Skeletal muscle tissue (tissue), 4 donors: ENCODE data around the gene CHRND. TPM values are rescaled to one million over a fixed set of nuclear protein-coding genes. Genes with fewer than 3 reads are reported as not detected.

Experiments
- H3K27ac ChIP-seq: one replicate; pipeline ENCODE4 v1.7.0; 2013; ENCODE audit warnings: mild to moderate bottlenecking, low read depth, low read length, inconsistent platforms
- H3K27me3 ChIP-seq, 3 donors: one replicate each; pipeline ENCODE4 v1.7.0; 2013; ENCODE audit warnings: low read length in 3 of 3; ENCODE audit not compliant: control insufficient read depth in 3 of 3, insufficient read depth in 3 of 3
- H3K36me3 ChIP-seq, 3 donors: one replicate each; pipeline ENCODE4 v1.7.0; 2013; ENCODE audit warnings: low read length in 3 of 3; ENCODE audit not compliant: control insufficient read depth in 3 of 3, insufficient read depth in 3 of 3
- H3K4me1 ChIP-seq, 3 donors: one replicate each; pipeline ENCODE4 v1.7.0; 2013; ENCODE audit warnings: low read length in 3 of 3, mild to moderate bottlenecking in 3 of 3; ENCODE audit not compliant: control insufficient read depth in 3 of 3, insufficient read depth in 3 of 3
- H3K4me3 ChIP-seq, 3 donors: one replicate each; pipeline ENCODE4 v1.7.0; 2013; ENCODE audit warnings: low read length in 3 of 3
- H3K9ac ChIP-seq, 3 donors: one replicate each; pipeline ENCODE4 v1.7.0; 2013; ENCODE audit warnings: low read length in 3 of 3, mild to moderate bottlenecking in 3 of 3, moderate library complexity in 2 of 3, low read depth in 1 of 3
- H3K9me3 ChIP-seq, 3 donors: one replicate each; pipeline ENCODE4 v1.7.0; 2013; ENCODE audit warnings: low read length in 3 of 3; ENCODE audit not compliant: control insufficient read depth in 3 of 3
- total RNA-seq: library from RNA; depleted of rRNA; stranded (reverse); fragments of >200 nt; gene quantifications from one replicate; pipeline ENCODE4 v1.2.3, GENCODE V29; 2014
- donor health status: Osteomylitis.

The CHRND gene
- total RNA-seq, 1 donor from 2014 or later, result 32.9 TPM

DNA sequence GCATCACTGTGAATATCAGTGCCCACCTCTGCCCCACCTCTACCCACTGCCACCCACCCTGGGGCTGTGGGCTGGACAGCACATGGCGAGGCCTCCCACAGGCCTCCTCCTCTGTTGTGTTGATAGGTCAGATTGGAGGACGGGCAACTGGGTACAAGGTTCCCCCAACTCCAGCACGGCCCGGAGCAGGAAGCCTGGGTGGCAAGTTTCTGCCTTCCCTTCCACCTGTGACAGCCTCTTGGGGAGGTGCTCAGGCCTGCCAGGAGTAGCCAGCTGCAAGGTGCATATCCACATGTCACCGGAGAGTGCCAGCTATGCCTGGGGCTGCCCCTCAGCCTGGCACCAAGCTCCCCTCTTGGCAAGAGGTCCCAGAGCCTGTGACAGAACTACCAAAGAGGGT lies 31.4 kb upstream of the CHRND start:
- H3K27ac ChIP-seq, result no peak overlapping the region
- H3K27me3 ChIP-seq, result peaks cover 0 to 3% (median 3%) of the 10 kb centered on the region in 3 donors
- no peak overlapping the region for H3K9ac ChIP-seq
- no peak overlapping the region for H3K4me3 ChIP-seq
- no peaks in the 10 kb centered on the region for H3K4me1 ChIP-seq
- no peaks in the 10 kb centered on the region for H3K36me3 ChIP-seq
- H3K9me3 ChIP-seq, result no peaks in the 10 kb centered on the region

DNA sequence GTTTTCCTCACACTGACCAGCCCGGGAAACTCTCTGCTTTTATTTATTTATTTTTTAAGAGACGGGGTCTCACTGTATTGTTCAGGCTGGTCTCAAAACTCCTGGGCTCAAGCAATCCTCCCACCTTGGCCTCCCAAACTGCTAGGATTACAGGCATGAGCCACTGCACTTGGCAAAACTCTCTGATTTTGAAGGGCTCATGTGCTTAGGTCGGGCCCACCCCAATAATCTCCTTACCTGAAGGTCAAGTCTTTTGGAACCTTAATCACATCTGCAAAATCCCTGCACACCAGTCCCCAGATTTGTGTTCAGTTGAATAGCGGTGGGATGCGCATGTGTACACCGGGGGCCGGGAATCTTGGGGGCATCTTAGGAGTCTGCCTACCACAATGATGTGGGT lies 30.7 kb upstream of the CHRND start:
- H3K27me3 ChIP-seq, result peaks cover 0 to 5% (median 0%) of the 10 kb centered on the region in 3 donors
- no peaks in the 10 kb centered on the region for H3K9me3 ChIP-seq
- H3K4me3 ChIP-seq, result no peak overlapping the region
- H3K36me3 ChIP-seq, result no peaks in the 10 kb centered on the region
- no peak overlapping the region for H3K27ac ChIP-seq
- no peaks in the 10 kb centered on the region for H3K4me1 ChIP-seq
- H3K9ac ChIP-seq, result no peak overlapping the region

- Histone ChIP-seq H3K4me3 (no peak overlapping the region), H3K4me1 (peaks cover 0 to 3% (median 3%) of the 10 kb centered on the region in 3 donors), H3K27me3 (peaks cover 0 to 5% (median 0%) of the 10 kb centered on the region in 3 donors), H3K27ac (no peak overlapping the region), H3K9ac (no peak overlapping the region), H3K9me3 (no peaks in the 10 kb centered on the region), H3K36me3 (no peaks in the 10 kb centered on the region)
These were observed 29.3 kb upstream of the CHRND start for GRCh38 chr2:232496501-232497270.

DNA sequence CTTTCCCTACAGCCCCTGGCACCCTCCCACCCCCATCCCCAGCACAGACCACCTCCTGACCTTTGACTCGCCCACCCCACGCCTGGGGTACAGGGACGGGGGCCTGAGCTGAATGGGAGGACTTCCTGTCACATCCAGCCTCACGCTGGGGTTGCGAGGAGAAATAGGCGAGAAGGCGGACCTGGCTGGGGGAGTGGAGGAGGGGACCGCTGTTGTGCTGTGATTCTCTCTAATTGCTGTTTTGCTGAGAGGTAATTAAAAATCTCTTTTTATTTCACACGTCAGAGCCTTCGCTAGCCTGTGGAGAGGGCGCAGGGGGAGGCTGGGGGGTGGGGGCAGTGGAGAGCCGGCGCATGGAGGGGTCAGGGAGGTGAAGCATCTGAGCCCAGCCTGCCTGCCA lies 28.6 kb upstream of the CHRND start:
- no peak overlapping the region for H3K9ac ChIP-seq
- no peak overlapping the region for H3K4me3 ChIP-seq
- no peaks in the 10 kb centered on the region for H3K9me3 ChIP-seq
- H3K27me3 ChIP-seq, result peaks cover 0 to 5% (median 0%) of the 10 kb centered on the region in 3 donors
- H3K4me1 ChIP-seq, result peaks cover 0 to 7% (median 6%) of the 10 kb centered on the region in 3 donors
- no peak overlapping the region for H3K27ac ChIP-seq
- no peaks in the 10 kb centered on the region for H3K36me3 ChIP-seq

- no peak overlapping the region for H3K27ac ChIP-seq
- no peaks in the 10 kb centered on the region for H3K9me3 ChIP-seq
- H3K4me1 ChIP-seq, result peaks cover 3 to 10% (median 8%) of the 10 kb centered on the region in 3 donors
- no peaks in the 10 kb centered on the region for H3K36me3 ChIP-seq
- peaks cover 0 to 5% (median 0%) of the 10 kb centered on the region in 3 donors for H3K27me3 ChIP-seq
- H3K9ac ChIP-seq, result no peak overlapping the region
- H3K4me3 ChIP-seq, result no peak overlapping the region
These were observed 27.5 kb upstream of the CHRND start for GRCh38 chr2:232498452-232498851.

DNA sequence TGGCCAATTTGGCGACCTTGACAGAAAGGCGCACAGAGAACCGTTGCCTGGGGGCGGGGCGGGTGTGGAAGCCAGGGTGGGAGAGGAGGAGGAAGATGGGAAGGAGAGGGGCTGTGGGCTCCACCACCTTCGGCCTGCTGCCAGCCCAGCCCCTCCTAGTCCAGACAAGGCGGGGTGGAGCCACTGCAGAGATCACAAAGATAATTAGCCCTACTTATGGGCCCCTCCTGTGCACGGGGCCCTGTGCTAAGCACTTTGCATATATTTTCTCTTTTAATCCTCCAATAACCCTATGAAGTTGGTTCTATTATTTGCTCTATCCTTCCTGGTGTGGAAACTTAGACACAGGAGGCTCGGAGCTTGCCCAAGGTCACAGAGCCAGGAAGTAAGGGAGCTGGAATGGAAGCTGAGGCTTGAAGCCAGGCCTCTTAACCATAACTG lies 24.6 kb upstream of the CHRND start:
- Histone ChIP-seq H3K27me3 (peaks cover 0 to 14% (median 8%) of the 10 kb centered on the region in 3 donors), H3K36me3 (no peaks in the 10 kb centered on the region), H3K27ac (no peak overlapping the region), H3K4me3 (no peak overlapping the region), H3K4me1 (peaks cover 5 to 10% (median 9%) of the 10 kb centered on the region in 3 donors), H3K9ac (no peak overlapping the region), H3K9me3 (no peaks in the 10 kb centered on the region)

DNA sequence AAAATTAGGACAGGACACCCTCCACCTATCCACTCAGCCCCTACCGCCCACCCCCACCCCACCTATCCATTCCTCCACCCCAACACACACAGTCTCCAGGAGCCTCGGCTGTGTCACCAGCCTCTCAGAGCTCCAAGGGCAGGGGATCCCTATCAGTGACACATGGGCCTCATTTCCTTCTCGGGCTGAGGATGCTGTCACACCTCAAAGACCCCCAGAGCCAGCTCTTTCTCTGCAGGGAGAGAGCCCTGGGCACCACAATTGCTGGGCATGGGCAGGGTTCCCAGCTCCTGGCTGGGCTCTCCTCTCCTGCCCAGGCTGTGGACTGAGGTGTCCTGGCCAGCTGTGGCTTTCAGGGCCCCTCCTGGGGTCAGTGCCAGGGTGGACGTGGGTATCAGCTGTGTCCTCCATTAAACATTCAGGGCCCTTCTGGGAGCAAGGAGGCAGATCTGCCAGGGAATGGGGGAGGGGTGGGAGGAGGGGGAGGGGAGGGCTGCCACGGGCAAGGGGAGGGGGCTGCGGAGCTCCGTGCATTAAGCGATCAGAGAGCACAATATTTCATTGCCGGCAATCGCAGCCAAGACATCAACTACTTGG lies 24.1 kb upstream of the CHRND start:
- peaks cover 0 to 18% (median 8%) of the 10 kb centered on the region in 3 donors for H3K27me3 ChIP-seq
- peaks cover 5 to 10% (median 9%) of the 10 kb centered on the region in 3 donors for H3K4me1 ChIP-seq
- H3K4me3 ChIP-seq, result no peak overlapping the region
- no peak overlapping the region for H3K9ac ChIP-seq
- no peak overlapping the region for H3K27ac ChIP-seq
- H3K36me3 ChIP-seq, result no peaks in the 10 kb centered on the region
- no peaks in the 10 kb centered on the region for H3K9me3 ChIP-seq

GRCh38 chr2:232502511-232502910 lies 23.4 kb upstream of the CHRND start:
- Histone ChIP-seq H3K27me3 (peaks cover 0 to 18% (median 8%) of the 10 kb centered on the region in 3 donors), H3K4me1 (peaks cover 5 to 10% (median 9%) of the 10 kb centered on the region in 3 donors), H3K9ac (no peak overlapping the region), H3K36me3 (no peaks in the 10 kb centered on the region), H3K27ac (no peak overlapping the region), H3K4me3 (no peak overlapping the region), H3K9me3 (no peaks in the 10 kb centered on the region)

- Histone ChIP-seq H3K9ac (peak overlapping the region in 1 of 3 donors; percentile 68), H3K9me3 (no peaks in the 10 kb centered on the region), H3K27ac (no peak overlapping the region), H3K36me3 (no peaks in the 10 kb centered on the region), H3K27me3 (peaks cover 0 to 18% (median 8%) of the 10 kb centered on the region in 3 donors), H3K4me1 (peaks cover 5 to 10% (median 9%) of the 10 kb centered on the region in 3 donors), H3K4me3 (peak overlapping the region in 2 of 3 donors; percentile 27 to 61)
These were observed 22.8 kb upstream of the CHRND start for GRCh38 chr2:232502911-232503808.
